Activated naive CD4-positive, alpha-beta T cell treated with Interleukin-2 at 50 U/mL for 16 hours (primary cell): ENCODE measurements around the gene MORF4L2.

ENCODE experiments used
- DNase-seq: peaks from one replicate; pipeline ENCODE4 v3.0.0-alpha.2; 2020

The MORF4L2 gene

GRCh38 chrX:103630171-103630511 is 56.4 kb downstream of the MORF4L2 start:
- DNase-seq: no peak

GRCh38 chrX:103629318-103630170 is 57.0 kb downstream of the MORF4L2 start:
- peak; percentile 19 for DNase-seq

- peak; percentile 35 for DNase-seq
Observed at GRCh38 chrX:103628386-103629317, 57.8 kb downstream of the MORF4L2 start, which contains the start of gene TCEAL1. TCEAL1 (plus strand) TSS chrX:103628975; CDS start chrX:103629917, 942 bp downstream.

GRCh38 chrX:103626855-103627254 is 59.6 kb downstream of the MORF4L2 start:
- no peak for DNase-seq
